ENCODE results near the gene TIAL1.

- peak; percentile 69 for TF ChIP-seq CTCF (conservative IDR thresholded peaks at IDR 0.05; ENCODE audit: low read length)
- no peak for TF ChIP-seq EZH2phosphoT487 (IDR thresholded peaks at IDR 0.05; ENCODE audit: borderline replicate concordance)
Observed at GRCh38 chr10:119538632-119539358, 58.0 kb downstream of the TIAL1 start.

Data from Loucy (cell line).